Fibroblast of lung (primary cell): Measurements from ENCODE around the gene DYNLT4. TPM values are rescaled to one million over a fixed set of nuclear protein-coding genes. Genes with fewer than 3 reads are reported as not detected.
"Not testable (repeated sequence)": the region's sequence is repeated elsewhere in the genome, so short reads cannot be mapped to it uniquely, and the experiment has no call there.

ENCODE experiments used
- DNase-seq, 2 donors: peaks; one replicate each; pipeline versions ENCODE4 v3.0.0 to v3.0.0-alpha.2; 2010; ENCODE audit warnings: low read depth in 2 of 2
- H2AFZ ChIP-seq: 2 replicates; pipeline ENCODE4 v1.5.1; 2012; ENCODE audit warnings: low read length, control low read depth, inconsistent platforms
- H3K27ac ChIP-seq: 2 replicates; pipeline ENCODE4 v1.5.1; 2011; ENCODE audit warnings: low read length, control low read depth; ENCODE audit not compliant: insufficient read depth
- H3K27me3 ChIP-seq: 2 replicates; pipeline ENCODE4 v1.5.1; 2011; ENCODE audit warnings: mild to moderate bottlenecking, low read length; ENCODE audit not compliant: control insufficient read depth, insufficient read depth
- H3K36me3 ChIP-seq: 2 replicates; pipeline ENCODE4 v1.5.1; 2011; ENCODE audit warnings: low read length; ENCODE audit not compliant: control insufficient read depth, insufficient read depth
- H3K4me1 ChIP-seq: 2 replicates; pipeline ENCODE4 v1.5.1; 2011; ENCODE audit warnings: low read length; ENCODE audit not compliant: control insufficient read depth, insufficient read depth; ENCODE audit errors: extremely low read depth
- H3K4me2 ChIP-seq: 2 replicates; pipeline ENCODE4 v1.5.1; 2011; ENCODE audit warnings: low read length, control low read depth; ENCODE audit not compliant: insufficient read depth; ENCODE audit errors: extremely low read depth
- H3K4me3 ChIP-seq, 4 experiments: fragments of 200-600 bp in 1 of 4; sonication (generic) in 1 of 4; replicated peaks in 1 of 4; 2 replicates each; pipeline ENCODE4 v1.5.1; 2011 to 2016; ENCODE audit warnings: low read length in 4 of 4, low read depth in 3 of 4, mild to moderate bottlenecking in 3 of 4, control low read depth in 2 of 4, inconsistent platforms in 1 of 4, mixed read lengths in 1 of 4; ENCODE audit not compliant: insufficient read depth in 1 of 4; ENCODE audit errors: control extremely low read depth in 1 of 4
- H3K79me2 ChIP-seq: 2 replicates; pipeline ENCODE4 v1.5.1; 2012; ENCODE audit warnings: mild to moderate bottlenecking, low read length, inconsistent platforms; ENCODE audit not compliant: control insufficient read depth, insufficient read depth
- H3K9ac ChIP-seq: 2 replicates; pipeline ENCODE4 v1.5.1; 2011; ENCODE audit warnings: mild to moderate bottlenecking, low read length, control low read depth; ENCODE audit not compliant: insufficient read depth
- H3K9me3 ChIP-seq: 2 replicates; pipeline ENCODE4 v1.5.1; 2012; ENCODE audit warnings: low read depth, low read length; ENCODE audit not compliant: control insufficient read depth, insufficient read depth
- H4K20me1 ChIP-seq: 2 replicates; pipeline ENCODE4 v1.5.1; 2011; ENCODE audit warnings: low read length; ENCODE audit not compliant: control insufficient read depth, insufficient read depth; ENCODE audit errors: extremely low read depth
- CTCF ChIP-seq, 2 donors: IDR thresholded peaks in 1 of 2; conservative IDR thresholded peaks in 1 of 2; 1 replicate in 1 of 2; 2 replicates in 1 of 2; pipeline ENCODE4 v1.5.1; 2011 to 2012; ENCODE audit warnings: low read length in 2 of 2, control low read depth in 1 of 2, inconsistent platforms in 1 of 2, low read depth in 1 of 2, mild to moderate bottlenecking in 1 of 2
- EZH2 ChIP-seq: IDR thresholded peaks from 2 replicates; pipeline ENCODE4 v1.5.1; 2012; ENCODE audit warnings: low read length, control low read depth, mild to moderate bottlenecking; ENCODE audit errors: missing control alignments
- polyA plus RNA-seq, 2 donors: library from polyadenylated mRNA; depleted of rRNA in 1 of 2; stranded (reverse) in 1 of 2; unstranded in 1 of 2; fragments of >200 nt; gene quantifications; 2 replicates each; pipeline ENCODE4 v1.2.1, GENCODE V29; 2011 to 2012; ENCODE audit warnings: missing spikeins in 1 of 2
- total RNA-seq: library from RNA; depleted of rRNA; stranded (reverse); fragments of >200 nt; gene quantifications from 2 replicates; pipeline ENCODE4 v1.2.1, GENCODE V29; 2014

Gene DYNLT4
- total and polyA plus RNA-seq, 2 donors (not counting 1 experiment from before 2014, with no cell fraction given), result 0.66 TPM; not detected in 1

GRCh38 chr1:44817307-44817706, 10.2 kb upstream of the DYNLT4 start:
- Histone ChIP-seq H4K20me1 (no peaks in the 10 kb centered on the region), H3K4me3 (no peak overlapping the region)
- DNase-seq, result no peak

DNA sequence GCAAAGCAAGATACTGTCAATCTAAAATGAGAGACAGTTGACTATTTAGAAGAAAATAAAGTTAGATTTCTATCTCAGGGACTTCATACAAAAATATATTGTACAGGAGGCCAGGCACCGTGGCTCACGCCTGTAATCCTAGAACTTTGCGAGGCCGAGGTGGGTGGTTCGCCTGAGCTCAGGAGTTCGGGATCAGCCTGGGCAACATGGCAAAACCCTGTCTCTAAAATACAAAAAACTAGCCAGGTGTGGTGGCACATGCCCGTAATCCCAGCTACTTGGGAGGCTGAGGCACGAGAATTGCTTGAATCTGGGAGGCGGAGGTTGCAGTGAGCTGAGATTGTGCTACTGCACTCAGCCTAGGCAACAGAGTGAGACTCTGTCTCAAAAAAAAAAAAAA, 8.8 kb upstream of the DYNLT4 start:
- not testable (repeated sequence) for H3K9me3 ChIP-seq, H3K4me2 ChIP-seq, H3K27ac ChIP-seq, H3K4me3 ChIP-seq, DNase-seq, H3K9ac ChIP-seq, H4K20me1 ChIP-seq, H3K27me3 ChIP-seq, H3K79me2 ChIP-seq, H3K36me3 ChIP-seq, H2AFZ ChIP-seq
- H3K4me1 ChIP-seq, result peaks cover 19% of the 10 kb centered on the region

More at GRCh38 chr1:44817307-44817706, 10.2 kb upstream of the DYNLT4 start:
- Histone ChIP-seq H2AFZ (no peak overlapping the region), H3K36me3 (peaks cover 10% of the 10 kb centered on the region), H3K27me3 (no peaks in the 10 kb centered on the region), H3K4me1 (peaks cover 7% of the 10 kb centered on the region), H3K4me2 (no peak overlapping the region), H3K9me3 (no peaks in the 10 kb centered on the region), H3K9ac (no peak overlapping the region), H3K27ac (no peak overlapping the region), H3K79me2 (no peaks in the 10 kb centered on the region)
- TF ChIP-seq CTCF (conservative IDR thresholded peaks at IDR 0.05 in 1 of 2, IDR thresholded peaks at IDR 0.05 in 1 of 2; ENCODE audit: low read depth in 1 of 2, low read length in 2 of 2), result no peak
- TF ChIP-seq EZH2, result no peak

DNA sequence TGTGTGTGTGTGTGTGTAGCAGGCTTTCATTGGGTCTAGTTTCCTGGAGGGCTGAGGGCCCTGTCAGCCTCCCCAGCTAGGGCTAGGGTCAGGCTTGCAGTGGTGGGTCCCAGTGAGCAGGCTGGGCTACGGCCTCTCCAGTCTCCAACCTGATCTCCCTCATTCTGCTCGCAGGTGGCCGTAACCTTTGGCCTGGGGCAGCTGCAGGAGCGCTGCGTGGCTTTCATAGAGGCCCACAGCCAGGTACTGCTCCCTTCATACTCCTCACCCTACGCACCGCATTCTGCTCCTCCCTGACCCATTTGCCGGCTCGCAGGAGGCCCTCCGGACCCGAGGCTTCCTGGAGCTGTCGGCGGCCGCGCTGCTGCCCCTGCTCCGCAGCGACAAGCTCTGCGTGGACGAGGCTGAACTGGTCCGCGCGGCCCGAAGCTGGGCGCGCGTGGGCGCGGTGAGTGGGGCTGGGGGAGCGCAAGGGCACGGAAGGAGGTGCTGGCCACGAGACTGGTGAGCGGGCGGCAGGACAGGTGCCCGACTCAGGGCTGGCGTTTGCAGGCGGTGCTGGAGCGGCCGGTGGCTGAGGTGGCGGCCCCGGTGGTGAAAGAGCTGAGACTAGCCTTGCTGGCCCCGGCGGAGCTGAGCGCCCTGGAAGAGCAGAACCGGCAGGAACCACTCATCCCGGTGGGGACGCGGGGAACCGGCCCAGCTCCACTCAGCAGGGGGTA, 5.8 kb upstream of the DYNLT4 start:
- H3K9me3 ChIP-seq, result no peaks in the 10 kb centered on the region
- no peak overlapping the region for H3K27ac ChIP-seq
- H3K4me2 ChIP-seq, result no peak overlapping the region
- no peaks in the 10 kb centered on the region for H3K27me3 ChIP-seq
- TF ChIP-seq CTCF (conservative IDR thresholded peaks at IDR 0.05 in 1 of 2, IDR thresholded peaks at IDR 0.05 in 1 of 2; ENCODE audit: low read depth in 1 of 2, low read length in 2 of 2) (no peak), EZH2 (no peak)
- no peak overlapping the region for H2AFZ ChIP-seq
- peaks cover 22% of the 10 kb centered on the region for H3K79me2 ChIP-seq
- DNase-seq, result no peak
- no peak overlapping the region for H3K4me3 ChIP-seq
- H3K4me1 ChIP-seq, result peaks cover 45% of the 10 kb centered on the region
- H4K20me1 ChIP-seq, result no peaks in the 10 kb centered on the region
- no peak overlapping the region for H3K9ac ChIP-seq
- peaks cover 13% of the 10 kb centered on the region for H3K36me3 ChIP-seq
